Osteoblast (primary cell): ENCODE measurements around the gene TPSD1. TPM values are rescaled to one million over a fixed set of nuclear protein-coding genes. Genes with fewer than 3 reads are reported as not detected.
A peak's percentile ranks its signal among the peaks of the same experiment; 100 is the strongest.

ENCODE experiments used
- DNase-seq: peaks from one replicate; pipeline ENCODE4 v3.0.0; 2011; ENCODE audit warnings: low spot score, mixed read lengths; ENCODE audit not compliant: insufficient read length; ENCODE audit errors: missing footprints
- H2AFZ ChIP-seq: 2 replicates; pipeline ENCODE4 v1.6.0; 2011; ENCODE audit warnings: mild to moderate bottlenecking, low read length
- H3K27ac ChIP-seq: 2 replicates; pipeline ENCODE4 v1.5.1; 2011; ENCODE audit warnings: mild to moderate bottlenecking, low read depth, low read length, moderate library complexity
- H3K27me3 ChIP-seq: 2 replicates; pipeline ENCODE4 v1.6.0; 2012; ENCODE audit warnings: mild to moderate bottlenecking, control low read depth, inconsistent platforms, low read length, moderate library complexity; ENCODE audit not compliant: insufficient read depth
- H3K36me3 ChIP-seq: 2 replicates; pipeline ENCODE4 v1.5.1; 2011; ENCODE audit warnings: mild to moderate bottlenecking, low read length, control low read depth, moderate library complexity; ENCODE audit not compliant: insufficient read depth
- H3K4me1 ChIP-seq: 2 replicates; pipeline ENCODE4 v1.5.1; 2011; ENCODE audit warnings: mild to moderate bottlenecking, low read length, control low read depth, moderate library complexity; ENCODE audit not compliant: insufficient read depth
- H3K4me2 ChIP-seq: 2 replicates; pipeline ENCODE4 v1.6.0; 2011; ENCODE audit warnings: mild to moderate bottlenecking, low read length; ENCODE audit not compliant: insufficient read depth
- H3K4me3 ChIP-seq: fragments of 200-600 bp; sonication (generic); 3 replicates; pipeline ENCODE4 v1.5.1; 2012; ENCODE audit warnings: mild to moderate bottlenecking, low read length, inconsistent platforms; ENCODE audit not compliant: insufficient read depth
- H3K79me2 ChIP-seq: 2 replicates; pipeline ENCODE4 v1.6.0; 2012; ENCODE audit warnings: mild to moderate bottlenecking, low read length, control low read depth, inconsistent platforms; ENCODE audit not compliant: insufficient read depth
- H3K9me3 ChIP-seq: 2 replicates; pipeline ENCODE4 v1.5.1; 2011; ENCODE audit warnings: low read depth, low read length, control low read depth
- H4K20me1 ChIP-seq: 2 replicates; pipeline ENCODE4 v1.6.0; 2012; ENCODE audit warnings: mild to moderate bottlenecking, low read length, control low read depth; ENCODE audit not compliant: insufficient read depth
- total RNA-seq: library from RNA; depleted of rRNA; stranded (reverse); fragments of >200 nt; gene quantifications from 2 replicates; pipeline ENCODE4 v1.2.3, GENCODE V29; 2012
- TF ChIP-seq, protein P1 (sequence below): IDR thresholded peaks from 2 replicates; pipeline ENCODE4 v1.5.1; 2011; ENCODE audit warnings: mild to moderate bottlenecking, low read depth, low read length, moderate library complexity; ENCODE audit errors: extremely low read depth

Gene TPSD1
- total RNA-seq, 1 donor, result not detected

DNA sequence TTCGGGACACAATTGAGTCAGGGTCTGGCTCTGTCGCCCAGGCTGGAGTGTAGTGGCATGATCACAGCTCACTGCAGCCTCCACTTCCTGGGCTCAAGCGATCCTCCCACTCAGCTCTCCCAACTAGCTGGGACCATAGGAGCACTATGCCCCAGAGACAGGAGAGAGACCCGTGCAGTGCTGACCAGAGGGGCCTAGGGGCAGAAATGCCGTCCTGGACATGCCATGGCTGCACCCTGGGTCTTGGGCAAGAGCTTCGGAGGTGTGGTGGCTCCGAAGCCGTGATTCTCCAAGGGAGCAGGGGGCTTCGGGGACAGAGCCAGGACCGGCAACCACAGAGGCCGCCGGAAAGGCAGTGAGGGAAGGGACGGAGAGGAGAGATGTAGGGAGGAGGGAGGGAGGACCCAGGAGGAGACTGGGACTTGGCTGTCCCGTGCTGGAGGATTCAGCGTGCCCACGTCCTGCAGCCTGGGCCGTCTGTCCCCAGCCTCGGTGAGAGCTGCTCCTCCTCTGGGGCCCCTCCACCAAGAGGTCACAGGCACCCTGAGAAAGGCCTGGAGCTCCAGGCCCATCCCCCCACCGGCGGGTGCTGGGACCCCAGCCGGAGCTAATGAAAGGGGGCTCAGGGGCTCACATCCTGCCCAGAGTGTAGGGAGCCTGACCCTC lies 21.9 kb downstream of the TPSD1 start:
- Histone ChIP-seq H3K4me2 (no peak overlapping the region), H3K4me1 (no peaks in the 10 kb centered on the region), H3K9me3 (no peaks in the 10 kb centered on the region), H3K4me3 (no peak overlapping the region), H4K20me1 (no peaks in the 10 kb centered on the region), H3K36me3 (no peaks in the 10 kb centered on the region), H3K79me2 (no peaks in the 10 kb centered on the region), H3K27me3 (peaks cover 11% of the 10 kb centered on the region), H2AFZ (no peak overlapping the region), H3K27ac (no peak overlapping the region)
- TF ChIP-seq, protein P1, sequence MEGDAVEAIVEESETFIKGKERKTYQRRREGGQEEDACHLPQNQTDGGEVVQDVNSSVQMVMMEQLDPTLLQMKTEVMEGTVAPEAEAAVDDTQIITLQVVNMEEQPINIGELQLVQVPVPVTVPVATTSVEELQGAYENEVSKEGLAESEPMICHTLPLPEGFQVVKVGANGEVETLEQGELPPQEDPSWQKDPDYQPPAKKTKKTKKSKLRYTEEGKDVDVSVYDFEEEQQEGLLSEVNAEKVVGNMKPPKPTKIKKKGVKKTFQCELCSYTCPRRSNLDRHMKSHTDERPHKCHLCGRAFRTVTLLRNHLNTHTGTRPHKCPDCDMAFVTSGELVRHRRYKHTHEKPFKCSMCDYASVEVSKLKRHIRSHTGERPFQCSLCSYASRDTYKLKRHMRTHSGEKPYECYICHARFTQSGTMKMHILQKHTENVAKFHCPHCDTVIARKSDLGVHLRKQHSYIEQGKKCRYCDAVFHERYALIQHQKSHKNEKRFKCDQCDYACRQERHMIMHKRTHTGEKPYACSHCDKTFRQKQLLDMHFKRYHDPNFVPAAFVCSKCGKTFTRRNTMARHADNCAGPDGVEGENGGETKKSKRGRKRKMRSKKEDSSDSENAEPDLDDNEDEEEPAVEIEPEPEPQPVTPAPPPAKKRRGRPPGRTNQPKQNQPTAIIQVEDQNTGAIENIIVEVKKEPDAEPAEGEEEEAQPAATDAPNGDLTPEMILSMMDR, result no peak
- DNase-seq, result peak; percentile 73

DNA sequence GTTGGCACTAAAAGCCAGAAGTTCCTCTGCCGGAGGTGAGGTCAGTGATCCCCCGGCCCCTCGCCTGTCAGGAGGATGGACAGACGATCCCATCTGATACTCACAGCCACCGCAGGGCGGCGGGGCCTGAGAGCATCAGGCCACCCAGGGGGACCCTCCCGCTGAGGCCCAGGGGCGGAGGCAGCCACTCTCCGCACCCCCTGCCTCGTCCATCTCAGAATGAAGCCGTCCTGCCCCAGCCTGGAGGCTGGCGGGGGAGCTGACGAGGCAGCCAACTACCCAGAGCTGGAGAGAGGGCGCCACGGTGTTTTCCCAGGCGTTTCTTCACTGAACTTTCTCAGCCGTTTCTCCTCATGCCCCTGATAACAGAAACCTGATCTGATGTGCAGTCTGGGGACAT lies 22.6 kb downstream of the TPSD1 start:
- H3K9me3 ChIP-seq, result no peaks in the 10 kb centered on the region
- H3K36me3 ChIP-seq, result no peaks in the 10 kb centered on the region

DNA sequence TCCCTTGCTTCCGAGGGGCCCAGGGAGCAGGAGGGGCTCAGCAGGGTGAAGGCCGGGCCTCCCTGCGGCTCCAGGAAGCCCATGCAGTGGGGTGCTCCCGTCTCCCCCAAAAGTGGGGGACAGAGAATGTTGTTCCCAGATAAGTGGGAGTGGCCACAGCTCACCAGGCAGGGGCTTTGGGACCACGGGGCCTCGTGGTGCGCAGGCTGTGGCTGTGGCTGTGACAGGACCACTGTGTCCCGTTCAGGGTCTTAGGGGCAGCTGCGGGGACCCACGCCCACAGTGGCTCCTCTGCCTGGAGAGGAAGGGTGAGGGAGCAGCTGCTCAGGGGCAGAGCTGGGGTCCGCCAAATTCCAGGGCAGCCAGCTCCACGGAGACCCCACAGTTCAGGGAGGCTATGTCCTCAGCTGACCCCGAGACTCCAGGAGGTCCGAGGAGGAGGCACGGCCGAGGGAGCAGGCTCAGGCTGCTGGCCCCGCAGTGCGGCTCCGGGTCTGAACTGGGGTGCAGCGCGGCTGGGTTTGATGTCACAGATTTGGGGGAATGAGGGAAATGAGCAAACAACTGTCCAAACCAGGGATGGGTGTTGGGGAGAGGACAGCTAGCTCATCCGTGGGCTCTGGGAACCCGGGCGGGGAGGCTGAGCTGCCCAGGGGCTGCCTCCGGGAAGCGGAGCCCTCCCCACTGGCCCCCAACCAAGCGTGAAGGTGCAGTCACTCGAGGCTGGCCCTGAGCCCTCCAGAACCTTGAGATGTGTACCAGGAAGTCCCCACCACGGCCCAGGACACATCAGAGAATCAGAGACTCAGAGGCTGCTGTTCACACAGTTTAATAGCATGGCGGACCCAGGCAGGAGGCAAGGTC lies 23.4 kb downstream of the TPSD1 start:
- TF ChIP-seq, protein P1, result no peak
- Histone ChIP-seq H3K4me3 (no peak overlapping the region), H3K9me3 (no peaks in the 10 kb centered on the region), H3K36me3 (no peaks in the 10 kb centered on the region), H2AFZ (no peak overlapping the region), H4K20me1 (no peaks in the 10 kb centered on the region), H3K4me1 (no peaks in the 10 kb centered on the region), H3K79me2 (no peaks in the 10 kb centered on the region), H3K27me3 (peaks cover 21% of the 10 kb centered on the region), H3K27ac (no peak overlapping the region), H3K4me2 (no peak overlapping the region)
- peak; percentile 82 for DNase-seq

More for the DNA sequence above, 22.6 kb downstream of the TPSD1 start:
- H3K4me1 ChIP-seq, result no peaks in the 10 kb centered on the region
- peaks cover 13% of the 10 kb centered on the region for H3K27me3 ChIP-seq
- H3K27ac ChIP-seq, result no peak overlapping the region
- H3K4me2 ChIP-seq, result no peak overlapping the region
- TF ChIP-seq, protein P1, result no peak
- no peaks in the 10 kb centered on the region for H3K79me2 ChIP-seq
- no peaks in the 10 kb centered on the region for H4K20me1 ChIP-seq
- DNase-seq, result peak; percentile 81
- H3K4me3 ChIP-seq, result no peak overlapping the region
- no peak overlapping the region for H2AFZ ChIP-seq
